IMR-90 (cell line): Measurements from ENCODE around the gene DCAF6. TPM values are rescaled to one million over a fixed set of nuclear protein-coding genes. Genes with fewer than 3 reads are reported as not detected.

Source experiments
- ATAC-seq: fragments of 200-7000 bp; cut with Tn5 transposase; 2 replicates; pipeline ENCODE4 v1.9.1; 2020; ENCODE audit warnings: low read depth, mild to moderate bottlenecking, moderate library complexity
- BruUV-seq: library from RNA; stranded (reverse); fragments of 400-500 nt; replicated peaks from 2 replicates; lab custom pipeline; 2021; lab: Mats Ljungman, UMichigan
- CTCF ChIA-PET: fragments of 300-600 bp; formaldehyde crosslinking; extraction: SDS; loops from one replicate; lab custom pipeline; 2021; ENCODE audit warnings: antibody characterized with exemption; lab: Yijun Ruan, JAX
- POLR2A ChIA-PET: fragments of 300-600 bp; sonication (Branson Sonifier 250); formaldehyde crosslinking; loops from one replicate; lab custom pipeline; 2022; ENCODE audit warnings: antibody characterized with exemption; ENCODE audit not compliant: unreplicated experiment; lab: Charles Lee
- DNase-seq: peaks from one replicate; pipeline ENCODE4 v3.0.0; 2013
- H2AFZ ChIP-seq: replicated peaks from 2 replicates; pipeline ENCODE3; 2013; ENCODE audit warnings: low read length, mild to moderate bottlenecking; ENCODE audit not compliant: poor library complexity
- H2AK5ac ChIP-seq: 2 replicates; pipeline ENCODE4 v1.6.1; 2013; ENCODE audit warnings: low read depth, low read length, inconsistent platforms
- H2AK9ac ChIP-seq: replicated peaks from 2 replicates; pipeline ENCODE3; 2013; ENCODE audit warnings: mild to moderate bottlenecking, low read depth, low read length, moderate library complexity; ENCODE audit not compliant: poor library complexity
- H2BK120ac ChIP-seq: 2 replicates; pipeline ENCODE4 v1.6.1; 2013; ENCODE audit warnings: low read depth, low read length, inconsistent platforms
- H2BK15ac ChIP-seq: 3 replicates; pipeline ENCODE4 v1.6.1; 2013; ENCODE audit warnings: low read depth, low read length, inconsistent platforms
- H2BK20ac ChIP-seq: 2 replicates; pipeline ENCODE4 v1.6.1; 2013; ENCODE audit warnings: low read depth, mild to moderate bottlenecking, inconsistent platforms, low read length, moderate library complexity
- H2BK5ac ChIP-seq: 2 replicates; pipeline ENCODE4 v1.6.1; 2013; ENCODE audit warnings: mild to moderate bottlenecking, low read depth, low read length, inconsistent platforms; ENCODE audit not compliant: poor library complexity, severe bottlenecking
- H3K14ac ChIP-seq: replicated peaks from 2 replicates; pipeline ENCODE4 v1.6.1; 2013; ENCODE audit warnings: low read depth, low read length, inconsistent platforms
- H3K18ac ChIP-seq: 2 replicates; pipeline ENCODE4 v1.6.1; 2013; ENCODE audit warnings: low read depth, low read length, control low read depth
- H3K23ac ChIP-seq: 2 replicates; pipeline ENCODE4 v1.6.1; 2013; ENCODE audit warnings: low read depth, low read length, inconsistent platforms
- H3K27ac ChIP-seq: 2 replicates; pipeline ENCODE4 v1.5.1; 2013; ENCODE audit warnings: mild to moderate bottlenecking, control low read depth, low read length; ENCODE audit not compliant: insufficient read depth
- H3K27me3 ChIP-seq: 2 replicates; pipeline ENCODE4 v1.6.1; 2013; ENCODE audit warnings: low read length; ENCODE audit not compliant: control insufficient read depth, insufficient read depth
- H3K36me3 ChIP-seq: 2 replicates; pipeline ENCODE4 v1.6.1; 2013; ENCODE audit warnings: low read length, mixed read lengths; ENCODE audit not compliant: control insufficient read depth, insufficient read depth
- H3K4ac ChIP-seq: 2 replicates; pipeline ENCODE4 v1.6.1; 2013; ENCODE audit warnings: low read depth, low read length, inconsistent platforms
- H3K4me1 ChIP-seq: 2 replicates; pipeline ENCODE4 v1.6.1; 2013; ENCODE audit warnings: low read length, mixed read lengths; ENCODE audit not compliant: control insufficient read depth, insufficient read depth
- H3K4me2 ChIP-seq: 2 replicates; pipeline ENCODE4 v1.6.1; 2013; ENCODE audit warnings: low read depth, mild to moderate bottlenecking, control low read depth, low read length, moderate library complexity
- H3K4me3 ChIP-seq: 2 replicates; pipeline ENCODE4 v1.5.1; 2013; ENCODE audit warnings: low read depth, mild to moderate bottlenecking, control low read depth, low read length, moderate library complexity; ENCODE audit not compliant: insufficient read depth
- H3K56ac ChIP-seq: 2 replicates; pipeline ENCODE4 v1.6.1; 2013; ENCODE audit warnings: low read length, inconsistent platforms; ENCODE audit not compliant: insufficient read depth; ENCODE audit errors: extremely low read depth
- H3K79me1 ChIP-seq, 2 experiments: 2 replicates each; pipeline ENCODE4 v1.6.1; 2013; ENCODE audit warnings: low read length in 2 of 2, inconsistent platforms in 1 of 2, low read depth in 1 of 2
- H3K9ac ChIP-seq: 2 replicates; pipeline ENCODE4 v1.6.1; 2013; ENCODE audit warnings: low read depth, low read length, control low read depth
- H3K9me1 ChIP-seq: 2 replicates; pipeline ENCODE4 v1.6.1; 2013; ENCODE audit warnings: low read length, inconsistent platforms; ENCODE audit not compliant: insufficient read depth
- H3K9me3 ChIP-seq: 2 replicates; pipeline ENCODE4 v1.6.1; 2013; ENCODE audit warnings: low read length; ENCODE audit not compliant: control insufficient read depth, insufficient read depth
- H4K20me1 ChIP-seq: 2 replicates; pipeline ENCODE4 v1.6.1; 2013; ENCODE audit warnings: low read length, inconsistent platforms; ENCODE audit not compliant: insufficient read depth
- H4K5ac ChIP-seq: 2 replicates; pipeline ENCODE4 v1.6.1; 2013; ENCODE audit warnings: mild to moderate bottlenecking, low read depth, low read length, control low read depth
- H4K8ac ChIP-seq, 2 experiments: 2 replicates each; pipeline ENCODE4 v1.6.1; 2013; ENCODE audit warnings: low read depth in 2 of 2, low read length in 2 of 2, control low read depth in 1 of 2, inconsistent platforms in 1 of 2
- H4K91ac ChIP-seq: 2 replicates; pipeline ENCODE4 v1.6.1; 2013; ENCODE audit warnings: low read depth, low read length, inconsistent platforms; ENCODE audit not compliant: insufficient read depth
- MAFK ChIP-seq: IDR thresholded peaks from 2 replicates; pipeline ENCODE4 v1.6.1; 2012; ENCODE audit warnings: low read depth, low read length, improper control_type of control experiment
- POLR2A ChIP-seq: IDR thresholded peaks from 2 replicates; pipeline ENCODE4 v1.6.1; 2012; ENCODE audit warnings: mild to moderate bottlenecking, low read depth, low read length
- SMC3 ChIP-seq: fragments of 150-350 bp; IDR thresholded peaks from 2 replicates; pipeline ENCODE4 v1.6.1; 2016; ENCODE audit warnings: low read depth, mild to moderate bottlenecking, antibody characterized with exemption, low read length, moderate library complexity
- WGBS, 2 experiments: methylation state at CpG; one replicate each; pipeline versions ENCODE4 v1.1.5 to v1.1.7; 2013; ENCODE audit warnings: missing lambda C conversion rate in 2 of 2; ENCODE audit not compliant: insufficient read length in 1 of 2; ENCODE audit errors: extremely low coverage in 2 of 2; 5-methylcytosine and 5-hydroxymethylcytosine counted together
- dilution Hi-C: fragments of 300-500 bp; cut with HindIII; formaldehyde crosslinking; loops from one replicate; pipeline ENCODE4 v1.14.3; 2018; ENCODE audit warnings: low sequenced_read_pairs; ENCODE audit not compliant: unreplicated experiment
- in situ Hi-C: fragments of 300-500 bp; cut with MboI; formaldehyde crosslinking; loops from 3 replicates; pipeline ENCODE4 v1.14.3; 2019; ENCODE audit warnings: low sequenced_read_pairs, inconsistent platforms, mixed read lengths
- intact Hi-C: fragments of 100-400 bp; cut with micrococcal nuclease; formaldehyde crosslinking; loops from 2 replicates; pipeline ENCODE4 v1.10.0; 2022
- polyA plus RNA-seq, 3 experiments: library from polyadenylated mRNA; depleted of rRNA; stranded (reverse); fragments of >200 nt; gene quantifications; 2 replicates each; pipeline ENCODE4 v1.2.3, GENCODE V29; 2012; ENCODE audit warnings: low replicate concordance in 1 of 3
- total RNA-seq: library from RNA; depleted of rRNA; stranded (reverse); fragments of >200 nt; gene quantifications from 2 replicates; pipeline ENCODE4 v1.2.3, GENCODE V29; 2012

The DCAF6 gene
- total and polyA plus RNA-seq, 2 of the 4 experiments (the other 2 are of a cell fraction): 60.4 to 88.7 TPM

- ChIA-PET CTCF (no interaction called here), POLR2A (no interaction called here)
- Histone ChIP-seq H4K91ac (no peak overlapping the region), H3K9ac (no peak overlapping the region), H3K9me3 (no peaks in the 10 kb centered on the region), H3K18ac (no peak overlapping the region), H2BK15ac (no peak overlapping the region), H4K8ac (no peak overlapping the region), H2BK5ac (no peak overlapping the region), H2AK5ac (no peak overlapping the region), H3K79me1 (peaks cover 11 to 51% of the 10 kb centered on the region in 2 experiments), H3K27me3 (no peaks in the 10 kb centered on the region), H3K4me3 (no peak overlapping the region), H3K23ac (no peak overlapping the region), H3K14ac (no peak overlapping the region), H3K4ac (no peak overlapping the region), H3K36me3 (peaks cover 5% of the 10 kb centered on the region), H4K20me1 (peaks cover 63% of the 10 kb centered on the region), H2AK9ac (no peak overlapping the region), H3K27ac (no peak overlapping the region), H2AFZ (no peak overlapping the region), H3K56ac (no peak overlapping the region), H3K4me1 (peaks cover 6% of the 10 kb centered on the region), H2BK20ac (no peak overlapping the region), H4K5ac (no peak overlapping the region), H3K9me1 (no peaks in the 10 kb centered on the region), H2BK120ac (no peak overlapping the region), H3K4me2 (no peak overlapping the region)
- no CpG with 5 or more reads among the region's 2 CpGs for WGBS, 2 experiments
- intact Hi-C loops: no loop called here
- no TSS peak for BruUV-seq
- in situ Hi-C loops: no loop called here
- TF ChIP-seq MAFK (no peak), SMC3 (no peak), POLR2A (no peak)
- dilution Hi-C loops: no loop called here
- DNase-seq (no peak), ATAC-seq (no peak)
Observed at GRCh38 chr1:167947733-167948132, 11.2 kb downstream of the DCAF6 start.
